ENCODE data around the gene MRPS27. TPM values are rescaled to one million over a fixed set of nuclear protein-coding genes. Genes with fewer than 3 reads are reported as not detected.

MRPS27 gene
- total and polyA plus RNA-seq, 2 of the 4 experiments (the other 2 are of a cell fraction), result 46.9 to 90.5 TPM

DNA sequence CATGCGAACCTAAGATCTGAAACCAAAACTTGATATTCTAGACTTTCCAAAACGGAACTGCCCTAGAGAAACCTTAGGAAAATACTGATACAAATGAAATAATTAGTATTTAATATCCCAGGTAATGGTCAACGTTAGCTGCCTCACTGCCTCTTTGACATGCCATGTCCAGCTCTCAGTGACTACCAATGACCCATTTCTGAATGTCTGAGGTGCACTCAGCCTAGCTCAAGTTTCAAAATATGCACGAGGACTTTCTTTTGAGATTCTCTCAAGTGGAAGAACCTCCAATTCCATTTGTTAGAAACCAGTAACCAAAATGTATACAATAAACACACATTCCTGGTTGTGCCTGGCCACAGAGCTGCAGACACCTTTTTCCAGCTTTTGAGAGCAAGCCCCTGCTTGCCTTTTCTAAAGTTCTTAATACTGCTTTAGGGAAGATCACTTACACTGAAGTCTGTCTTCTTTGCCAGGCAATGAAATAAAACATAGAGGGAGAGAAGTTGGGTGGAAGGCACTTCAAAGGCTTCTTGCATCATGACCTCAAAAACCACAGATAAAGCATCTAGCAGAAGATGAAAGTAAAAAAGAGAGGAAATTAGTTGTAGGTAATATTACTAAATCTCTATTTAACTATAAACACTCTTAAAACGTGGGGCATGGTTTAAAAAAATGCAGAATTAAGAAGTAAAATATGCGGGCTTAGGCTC is 87.9 kb downstream of the MRPS27 start:
- Histone ChIP-seq H3K9ac (ENCODE audit: low read depth, low read length) (no peak overlapping the region), H3K4me3 (ENCODE audit: insufficient read depth, low read depth, low read length) (no peak overlapping the region), H4K5ac (ENCODE audit: low read depth, low read length) (no peak overlapping the region), H2BK5ac (ENCODE audit: low read depth, low read length, poor library complexity, severe bottlenecking) (no peak overlapping the region), H3K27ac (ENCODE audit: insufficient read depth, low read length) (no peak overlapping the region), H2AK5ac (ENCODE audit: low read depth, low read length) (no peak overlapping the region), H3K14ac (replicated peaks; ENCODE audit: low read depth, low read length) (no peak overlapping the region), H2BK15ac (ENCODE audit: low read depth, low read length) (no peak overlapping the region), H2AK9ac (replicated peaks; ENCODE audit: low read depth, low read length, poor library complexity) (no peak overlapping the region), H4K91ac (ENCODE audit: insufficient read depth, low read depth, low read length) (no peak overlapping the region), H3K4me2 (ENCODE audit: low read depth, low read length) (no peak overlapping the region), H2AFZ (replicated peaks; ENCODE audit: low read length, poor library complexity) (no peak overlapping the region), H3K23ac (ENCODE audit: low read depth, low read length) (no peak overlapping the region), H3K4me1 (ENCODE audit: control insufficient read depth, insufficient read depth, low read length) (peaks cover 4% of the 10 kb centered on the region; the same call in 1 of the 2 replicates), H4K8ac (ENCODE audit: low read depth in 2 of 2, low read length in 2 of 2) (no peak overlapping the region; a peak in 1 of 4 replicates), H3K9me1 (ENCODE audit: insufficient read depth, low read length) (peaks cover 2% of the 10 kb centered on the region; the same call in 1 of the 2 replicates), H3K36me3 (ENCODE audit: control insufficient read depth, insufficient read depth, low read length) (peaks cover 5% of the 10 kb centered on the region), H4K20me1 (ENCODE audit: insufficient read depth, low read length) (no peaks in the 10 kb centered on the region), H3K9me3 (ENCODE audit: control insufficient read depth, insufficient read depth, low read length) (no peaks in the 10 kb centered on the region), H2BK20ac (ENCODE audit: low read depth, low read length) (no peak overlapping the region), H3K4ac (ENCODE audit: low read depth, low read length) (no peak overlapping the region), H3K27me3 (ENCODE audit: control insufficient read depth, insufficient read depth, low read length) (no peaks in the 10 kb centered on the region), H3K18ac (ENCODE audit: low read depth, low read length) (no peak overlapping the region), H3K79me1 (ENCODE audit: low read depth in 1 of 2, low read length in 2 of 2) (peaks cover 16 to 17% of the 10 kb centered on the region in 2 experiments), H3K56ac (ENCODE audit: extremely low read depth, insufficient read depth, low read length) (no peak overlapping the region), H2BK120ac (ENCODE audit: low read depth, low read length) (no peak overlapping the region)
- peak; percentile 18; the same call in 1 of the 2 replicates for TF ChIP-seq CEBPB (IDR thresholded peaks at IDR 0.05; ENCODE audit: low read depth, low read length)
- no peak for TF ChIP-seq SMC3 (IDR thresholded peaks at IDR 0.05; ENCODE audit: low read depth, low read length)
- BruUV-seq (replicated peaks), result no TSS peak
- in situ Hi-C loops (cut with MboI; ENCODE audit: low sequenced_read_pairs), result no loop called here
- dilution Hi-C loops (cut with HindIII; ENCODE audit: low sequenced_read_pairs, unreplicated experiment), result no loop called here
- ChIA-PET POLR2A (ENCODE audit: unreplicated experiment) (no interaction called here), CTCF (interaction anchor here (1.1 kb wide), 1 partner anchor 76 kb away, joined by 3 read pairs; no protein-coding TSS in a partner anchor)
- DNase-seq, result no peak
- ATAC-seq (ENCODE audit: low read depth), result no peak
- 100% methylated on average over 1 of the region's 6 CpGs; no CpG with 5 or more reads in 1 of the 2 experiments for WGBS, 2 experiments (ENCODE audit: extremely low coverage in 2 of 2, insufficient read length in 1 of 2)
- intact Hi-C loops (cut with micrococcal nuclease), result no loop called here
